ENCODE measurements around the gene PRDM7.
"Not testable (repeated sequence)": the region's sequence is repeated elsewhere in the genome, so short reads cannot be mapped to it uniquely, and the experiment has no call there.

PRDM7 gene

DNA sequence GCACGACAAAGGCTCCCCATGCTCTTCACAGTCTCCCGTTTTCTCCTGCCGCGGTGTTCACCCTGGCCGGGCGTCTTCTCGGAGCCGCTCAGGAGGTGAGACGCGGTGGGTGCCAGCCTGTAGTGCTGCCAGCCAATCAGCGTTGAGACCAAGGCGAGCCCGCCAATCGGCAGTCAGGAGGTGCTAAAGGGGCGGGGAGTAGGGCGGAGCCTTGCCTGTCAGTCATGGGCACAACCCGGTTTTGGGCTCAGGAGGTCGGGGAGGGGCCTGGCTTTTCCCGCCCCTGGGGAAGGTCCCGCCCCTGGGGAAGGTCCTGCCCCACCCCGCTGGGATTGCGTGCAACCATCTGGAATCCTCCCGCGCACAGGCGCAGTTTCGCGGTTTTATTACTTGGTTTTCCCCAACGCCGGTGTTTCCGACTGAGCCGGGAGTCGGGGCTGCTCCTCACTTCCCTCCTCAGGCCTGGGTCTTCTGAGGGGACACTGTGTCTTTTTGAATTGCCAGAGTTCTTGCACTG, at the start of gene PRDM7:
PRDM7 (minus strand) TSS at position 92 of the 517 bp plus-strand sequence. CDS start 1,421 bp downstream, outside the sequence.
- peak; percentile 24 for DNase-seq

DNA sequence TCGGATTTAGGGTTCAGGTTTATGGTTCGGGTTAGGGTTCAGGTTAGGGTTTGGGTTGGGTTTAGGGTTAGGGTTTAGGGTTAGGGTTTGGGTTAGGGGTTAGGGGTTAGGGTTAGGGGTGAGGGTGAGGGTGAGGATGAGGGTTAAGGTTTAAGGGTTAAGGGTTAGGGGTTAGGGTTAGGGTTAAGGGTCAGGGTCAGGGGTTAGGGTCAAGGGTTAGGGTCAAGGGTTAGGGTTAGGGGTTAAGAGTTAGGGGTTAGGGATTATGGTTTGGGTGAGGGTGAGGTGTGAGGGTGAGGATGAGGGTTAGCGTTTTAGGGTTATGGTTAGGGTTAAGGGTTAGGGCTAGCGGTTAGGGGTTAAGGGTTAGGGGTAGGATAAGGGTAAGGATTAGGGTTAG, 44.7 kb upstream of the PRDM7 start:
- not testable (repeated sequence) for DNase-seq

DNA sequence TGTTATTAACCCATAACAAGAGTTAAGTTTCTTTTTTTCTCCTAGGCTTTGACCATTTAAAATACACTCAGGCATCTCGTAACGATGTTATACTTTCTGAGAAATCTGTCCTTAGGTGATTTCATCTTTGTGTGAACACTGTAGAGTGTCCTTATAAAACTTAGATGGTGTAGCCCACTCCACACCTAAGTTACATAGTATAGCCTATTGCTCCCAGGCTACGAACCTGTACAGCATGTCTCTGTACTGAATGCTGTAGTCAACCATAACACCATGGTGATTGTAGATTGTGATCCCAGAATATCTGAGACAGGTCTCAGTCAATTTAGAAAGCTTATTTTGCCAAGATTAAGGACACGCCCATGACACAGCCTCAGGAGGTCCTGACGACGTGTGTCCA, 30.5 kb upstream of the PRDM7 start:
- DNase-seq = not testable (repeated sequence)

DNA sequence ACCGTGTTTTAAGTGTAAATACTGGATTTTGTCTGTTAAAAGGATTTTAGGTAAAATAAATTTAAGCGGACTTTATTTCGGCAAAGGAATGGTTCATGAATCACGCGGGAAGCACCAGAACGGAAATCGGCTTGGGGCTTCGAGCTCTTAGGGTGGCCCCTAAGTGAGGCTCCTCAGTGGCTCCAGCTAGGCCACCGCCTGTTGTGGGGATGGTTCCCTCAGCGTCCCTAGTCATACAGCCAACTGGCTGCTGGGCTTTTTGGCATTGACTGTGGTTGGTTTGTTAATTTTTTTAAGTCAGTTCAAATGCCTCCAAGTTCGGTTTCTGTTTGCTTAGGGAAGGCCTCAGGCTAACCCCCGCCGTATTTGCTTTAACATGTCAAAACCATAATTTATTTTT, 29.9 kb upstream of the PRDM7 start:
- DNase-seq = not testable (repeated sequence)

DNA sequence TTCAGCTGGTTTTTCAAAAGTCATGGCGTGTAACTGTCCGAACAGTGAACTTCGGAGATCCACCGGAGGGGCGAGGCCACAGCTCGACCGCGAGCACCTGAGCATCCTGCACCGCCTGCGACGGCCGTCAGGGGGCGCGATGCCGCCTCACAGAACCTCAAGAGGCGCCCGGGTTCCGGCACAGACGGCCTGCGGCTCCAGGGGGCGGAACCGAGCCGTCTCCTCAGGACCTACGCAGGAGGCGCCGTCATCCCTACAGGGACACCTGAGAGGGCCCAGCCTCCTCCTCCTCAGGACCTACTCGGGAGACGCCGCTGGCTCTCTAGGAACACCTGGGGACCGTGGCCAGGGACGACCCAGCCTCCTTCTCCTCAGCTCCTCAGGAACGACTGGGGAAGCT, 29.1 kb upstream of the PRDM7 start:
- not testable (repeated sequence) for DNase-seq

DNA sequence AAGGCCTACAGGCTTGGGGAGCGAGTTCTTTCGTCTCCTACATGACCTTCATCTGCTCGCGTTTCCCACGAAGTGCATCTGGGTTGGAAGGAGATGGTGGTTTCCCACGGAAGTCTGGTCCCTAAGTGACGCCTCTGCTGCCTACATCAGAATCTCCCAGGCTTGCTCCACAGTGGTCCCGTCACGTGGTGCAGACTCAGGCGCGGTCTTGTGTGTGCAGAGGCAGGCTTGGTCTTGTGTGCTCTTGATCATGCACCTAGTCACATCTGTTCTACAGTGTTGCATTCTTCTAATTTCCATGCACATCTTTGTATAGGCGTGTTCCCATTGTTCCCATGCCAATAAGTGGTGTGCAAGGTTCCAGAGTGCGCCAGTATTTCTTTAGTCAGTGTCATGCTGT, 27.6 kb upstream of the PRDM7 start:
- not testable (repeated sequence) for DNase-seq

DNA sequence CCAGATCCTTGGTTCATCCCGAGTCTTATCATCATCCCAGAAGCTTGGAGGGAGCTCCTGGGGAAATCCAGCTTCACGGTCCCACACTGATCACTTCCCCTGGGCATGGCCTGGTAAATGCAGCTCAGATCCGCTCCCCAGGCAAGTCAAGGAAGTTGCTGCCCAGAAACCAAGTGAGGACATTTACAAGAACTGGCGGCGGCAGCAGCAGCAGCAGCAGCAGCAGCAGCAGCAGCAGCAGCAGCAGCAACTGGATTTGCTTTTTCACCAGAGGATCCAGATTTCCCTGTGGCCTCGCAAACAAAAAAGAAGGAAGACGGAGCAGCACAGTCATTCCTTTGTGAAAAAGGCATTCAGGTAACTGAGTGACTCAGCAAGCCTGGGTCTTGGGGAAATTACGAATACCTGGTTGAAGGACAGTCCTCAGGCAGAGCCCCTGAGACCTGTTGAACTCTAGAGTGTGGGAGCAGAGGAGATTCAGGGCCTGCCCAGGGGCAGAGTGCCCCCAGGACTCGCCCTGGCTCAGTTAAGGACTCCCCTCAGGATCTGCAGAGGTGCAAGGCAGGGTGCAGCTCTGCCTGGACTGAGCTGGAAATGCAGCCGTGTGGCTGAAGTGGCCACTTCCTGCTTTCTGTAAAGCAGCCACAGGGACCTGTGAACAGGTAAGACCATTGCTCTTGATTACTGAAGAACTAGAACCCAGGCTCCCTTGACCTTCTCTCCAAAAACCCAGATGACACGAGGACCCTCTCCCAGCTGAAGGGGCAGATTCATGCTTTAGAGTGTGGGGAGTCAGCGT, 25.2 kb upstream of the PRDM7 start:
- not testable (repeated sequence) for DNase-seq

DNA sequence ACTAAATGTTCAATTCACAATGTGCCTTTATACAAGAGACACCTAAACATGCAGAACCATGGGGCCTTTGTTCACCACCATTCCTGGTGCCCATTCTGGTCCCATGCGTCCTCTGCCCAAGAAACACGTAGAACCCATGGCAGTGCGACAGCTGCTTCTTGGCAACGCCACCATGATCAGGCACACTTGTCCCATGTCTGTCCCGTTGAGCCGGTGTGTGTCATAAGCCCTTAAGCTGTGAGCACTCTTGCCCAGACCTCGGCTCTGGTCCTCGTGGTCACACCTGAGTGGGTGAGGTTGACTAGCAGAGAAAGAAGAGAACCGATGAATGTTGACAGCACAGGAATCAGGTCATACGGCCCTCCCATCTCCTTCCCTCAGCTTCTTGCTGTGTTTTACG, 24.2 kb upstream of the PRDM7 start:
- not testable (repeated sequence) for DNase-seq

DNA sequence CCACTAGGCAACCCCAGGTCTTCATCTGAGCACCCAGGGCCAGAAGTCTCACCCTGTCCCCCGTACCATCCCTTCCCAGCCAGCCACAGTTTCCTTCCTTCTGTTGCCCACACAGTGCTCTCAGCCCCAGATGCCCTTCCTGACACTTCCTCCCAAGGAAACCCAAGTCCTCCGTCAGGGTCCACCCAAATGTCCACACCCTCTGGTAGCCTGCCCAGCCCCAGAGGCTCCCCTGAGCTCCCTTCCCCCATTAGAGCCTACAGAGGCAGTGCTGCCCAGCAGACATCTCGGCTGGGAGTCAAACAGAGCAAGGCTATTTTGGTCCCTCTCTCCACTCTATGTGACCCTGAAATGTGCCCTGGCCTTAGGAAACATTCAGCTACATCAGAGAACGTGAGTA, 23.7 kb upstream of the PRDM7 start:
- not testable (repeated sequence) for DNase-seq

DNA sequence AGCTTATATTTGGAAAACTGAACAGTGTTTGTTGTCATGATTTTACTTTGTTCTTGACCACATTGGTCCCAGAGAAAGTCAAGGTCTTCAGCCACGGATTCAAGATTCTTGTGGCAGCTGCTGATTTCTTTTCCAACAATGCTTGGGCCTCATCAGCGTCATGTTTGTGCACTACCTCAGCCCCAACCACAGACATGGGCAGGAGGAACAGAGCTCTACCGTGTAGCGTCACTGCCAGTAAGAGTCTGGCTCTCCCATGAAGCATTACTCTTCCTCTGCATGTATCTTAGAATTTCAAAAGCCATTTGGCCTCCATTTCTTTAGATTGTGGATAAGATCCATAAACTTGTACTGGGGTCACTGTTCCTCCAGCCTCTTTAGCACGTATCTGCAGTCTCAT, 23.1 kb upstream of the PRDM7 start:
- not testable (repeated sequence) for DNase-seq

DNA sequence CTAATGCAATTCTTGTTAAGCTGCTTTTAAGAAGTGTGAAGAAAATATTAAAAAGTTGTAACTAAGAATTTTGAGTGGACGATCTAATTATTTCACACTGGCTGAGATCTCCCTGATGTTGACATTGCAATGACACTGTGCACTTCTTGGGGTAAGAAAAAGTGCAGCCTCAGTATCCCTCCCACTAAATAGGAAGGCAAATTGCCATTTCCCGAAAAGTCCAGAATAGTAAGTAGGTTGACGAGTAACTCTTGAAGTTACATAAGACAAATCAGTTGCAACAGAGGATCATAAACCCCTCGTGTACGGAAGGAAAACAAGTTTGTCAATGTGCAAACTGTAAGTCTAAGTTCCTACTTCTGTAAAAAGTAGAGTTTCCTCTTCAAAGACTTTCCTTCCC, 21.8 kb upstream of the PRDM7 start:
- DNase-seq = not testable (repeated sequence)

DNA sequence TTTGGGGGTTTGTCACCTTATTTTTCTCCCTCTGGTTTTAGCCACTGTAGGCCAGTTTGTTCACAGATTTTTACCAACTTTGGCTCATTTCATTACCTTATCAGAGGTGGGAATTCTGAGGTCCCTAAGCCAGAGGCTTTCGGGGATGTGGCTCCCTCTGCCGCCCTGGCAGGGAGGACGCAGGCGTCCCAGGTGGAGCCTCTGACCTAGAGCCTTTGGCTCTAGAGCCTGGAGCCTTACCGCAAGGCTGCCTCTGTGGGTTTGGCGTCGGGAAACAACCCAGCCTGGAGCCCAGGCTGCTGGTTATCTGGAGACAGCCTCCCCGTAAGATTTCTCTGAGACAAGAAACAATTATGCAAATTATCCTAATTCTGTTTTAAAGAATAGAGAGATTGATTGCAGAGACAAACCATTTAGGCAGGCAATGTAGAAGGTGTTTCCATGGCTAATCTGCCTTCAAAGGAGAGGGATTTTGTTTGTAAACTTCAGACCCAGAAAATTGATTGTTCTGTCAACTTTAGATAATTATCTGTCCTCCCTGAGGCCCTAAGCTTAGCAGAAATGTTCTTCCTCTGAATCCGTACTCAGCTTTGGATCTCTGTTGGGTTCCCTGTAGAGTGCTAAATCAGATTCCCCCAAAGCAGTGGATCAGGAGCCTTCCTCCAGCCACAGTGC, 20.0 kb upstream of the PRDM7 start:
- DNase-seq = not testable (repeated sequence)

DNA sequence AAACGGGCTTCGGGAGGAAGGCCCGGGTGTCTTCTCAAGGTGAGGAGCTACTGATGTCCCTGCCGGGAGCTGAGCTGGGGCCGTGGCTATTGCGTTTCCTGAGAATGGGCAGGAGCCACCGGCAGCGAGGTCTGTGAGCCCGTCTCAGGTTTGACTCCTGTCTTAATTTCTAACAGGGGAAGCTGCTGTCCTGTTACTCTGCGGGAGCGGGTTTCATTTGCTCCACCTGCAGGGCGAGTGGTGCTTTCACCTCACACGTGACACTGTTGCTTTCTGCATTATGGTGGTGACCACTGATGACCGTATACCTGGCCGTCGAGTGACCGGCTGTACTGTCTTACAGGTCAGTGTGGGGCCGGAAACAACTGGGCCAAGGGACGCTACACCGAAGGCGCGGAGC, 17.7 kb upstream of the PRDM7 start:
- DNase-seq = not testable (repeated sequence)

DNA sequence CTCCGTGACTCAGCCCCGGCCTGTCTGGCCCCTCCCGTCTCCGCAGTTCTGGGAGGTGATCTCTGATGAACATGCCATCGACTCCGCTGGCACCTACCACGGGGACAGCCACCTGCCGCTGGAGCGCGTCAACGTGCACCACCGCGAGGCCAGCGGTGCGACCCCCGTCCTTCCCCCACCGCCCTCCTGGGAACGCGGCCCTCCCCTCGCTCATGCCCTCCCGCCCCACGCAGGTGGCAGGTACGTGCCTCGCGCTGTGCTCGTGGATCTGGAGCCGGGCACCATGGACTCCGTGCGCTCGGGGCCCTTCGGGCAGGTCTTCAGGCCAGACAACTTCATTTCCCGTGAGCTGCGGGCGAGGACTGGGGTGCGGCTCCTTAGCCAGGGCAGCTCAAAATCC, 17.2 kb upstream of the PRDM7 start:
- not testable (repeated sequence) for DNase-seq

DNA sequence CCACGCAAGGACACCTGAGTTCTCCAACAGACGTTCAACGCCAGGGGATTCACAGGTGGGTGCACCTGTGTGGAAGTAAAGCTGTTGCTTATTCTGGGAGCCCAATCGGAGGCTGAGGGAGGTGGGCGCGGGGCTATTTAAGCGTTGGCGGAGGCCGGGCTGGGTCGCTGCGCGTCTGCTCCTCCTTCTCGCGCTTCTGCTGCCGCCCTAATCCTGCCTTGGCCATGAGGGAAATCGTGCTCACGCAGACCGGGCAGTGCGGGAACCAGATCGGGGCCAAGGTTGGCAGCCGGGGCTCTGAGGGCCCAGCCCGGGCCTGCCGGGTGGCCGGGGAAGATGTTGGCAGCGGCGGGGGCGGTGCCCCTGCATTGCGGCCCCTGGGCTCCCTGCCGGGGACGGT, 16.7 kb upstream of the PRDM7 start:
- DNase-seq = not testable (repeated sequence)

DNA sequence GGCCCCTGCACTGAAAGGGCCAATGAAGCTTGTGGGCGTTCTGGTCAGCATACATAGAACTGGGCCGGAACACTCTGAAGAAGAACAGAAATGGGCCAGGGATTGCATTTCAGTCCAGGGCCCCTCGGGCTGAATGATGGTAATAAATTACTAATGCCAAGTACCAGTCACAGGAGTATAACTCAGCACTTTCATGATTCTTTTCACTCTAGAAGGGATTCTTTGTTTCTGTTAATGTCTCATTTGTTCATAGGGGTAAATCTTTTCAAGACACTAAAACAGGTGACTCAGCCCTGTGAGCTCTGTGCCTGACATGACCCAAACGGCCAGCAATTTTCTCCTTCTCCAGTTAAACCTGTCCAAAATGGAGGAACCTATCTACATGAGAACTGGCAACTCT, 15.7 kb upstream of the PRDM7 start:
- not testable (repeated sequence) for DNase-seq

DNA sequence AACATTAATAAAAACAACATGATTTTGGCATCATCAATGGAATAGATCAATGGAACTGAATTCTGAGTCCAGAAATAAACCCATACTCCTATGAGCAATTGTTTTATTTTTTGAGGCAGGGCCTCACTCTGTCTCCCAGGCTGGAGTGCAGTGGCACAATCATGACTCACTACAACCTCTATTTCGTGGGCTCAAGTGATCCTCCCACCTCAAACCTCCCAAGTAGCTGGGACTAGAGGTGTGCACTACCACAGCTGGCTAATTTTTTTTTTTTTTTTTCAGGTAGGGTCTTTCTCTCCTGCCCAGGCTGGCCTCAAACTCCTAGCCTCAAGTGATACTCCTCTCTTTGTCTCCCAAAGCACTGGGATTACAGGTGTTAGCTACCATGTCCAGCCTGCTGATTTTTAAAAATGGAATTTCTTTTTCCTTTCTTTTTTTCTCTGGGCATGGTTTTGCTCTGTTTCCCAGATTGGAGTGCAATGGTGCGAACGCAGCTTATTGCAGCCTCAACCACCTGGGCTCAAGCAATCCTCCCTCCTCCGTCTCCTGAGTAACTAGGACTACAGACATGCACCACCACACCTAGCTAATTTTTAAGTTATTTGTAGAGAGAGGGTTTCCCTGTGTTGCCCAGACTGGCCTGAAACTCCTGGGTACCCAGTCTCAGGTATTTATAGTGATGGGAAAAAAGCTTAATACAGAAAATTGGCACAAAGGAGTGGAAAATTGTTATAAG, 7.3 kb upstream of the PRDM7 start:
- no peak for DNase-seq

DNA sequence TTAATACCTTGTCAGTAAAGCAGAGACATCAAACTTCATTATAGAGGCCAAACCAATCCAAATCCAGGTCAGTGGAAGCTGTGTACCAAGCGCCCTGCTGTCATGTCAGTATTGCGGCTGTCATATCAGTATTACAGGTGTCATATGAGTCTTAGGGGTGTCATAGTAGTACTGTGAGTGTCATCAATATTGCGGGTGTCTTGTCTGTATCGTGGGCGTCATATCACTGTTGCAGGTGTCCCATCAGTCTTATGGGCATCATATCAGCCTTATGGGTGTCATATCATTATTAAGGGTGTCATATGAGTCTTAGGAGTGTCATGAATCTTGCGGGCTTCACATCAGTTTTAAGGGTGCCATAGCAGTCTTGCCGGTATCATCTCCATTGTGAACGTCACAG, 6.0 kb upstream of the PRDM7 start:
- no peak for DNase-seq

DNA sequence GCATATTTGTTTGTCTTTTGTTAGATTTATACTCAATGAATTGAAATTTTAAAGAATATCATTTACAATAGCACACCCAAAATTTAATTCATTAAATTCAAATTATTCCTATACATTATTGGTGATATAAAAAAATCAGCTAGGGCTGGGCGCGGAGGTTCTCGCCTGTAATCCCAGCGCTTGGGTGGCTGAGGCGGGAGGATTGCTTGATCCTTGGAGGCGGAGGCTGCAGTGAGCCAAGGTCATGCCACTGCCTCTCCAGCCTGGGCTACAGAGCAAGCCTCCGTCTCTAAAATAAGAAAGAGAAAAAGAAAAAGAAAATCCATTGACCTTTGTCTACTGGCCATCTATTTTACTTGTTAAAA, 4.5 kb upstream of the PRDM7 start:
- DNase-seq = no peak

DNA sequence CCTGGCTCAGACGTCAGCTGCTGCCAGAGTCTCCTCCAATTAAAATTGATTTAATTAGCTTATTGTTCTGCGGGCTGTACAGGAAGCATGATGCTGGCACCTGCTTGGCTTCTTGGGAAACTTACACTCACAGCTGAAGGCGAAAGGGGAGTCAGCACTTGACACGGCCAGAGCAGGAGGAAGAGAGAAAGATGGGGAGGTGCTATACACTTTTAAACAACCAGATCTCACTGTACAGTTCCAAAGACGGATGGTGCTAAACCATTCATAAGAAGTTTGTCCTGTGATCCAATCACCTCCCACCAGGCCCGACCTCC, 1.4 kb upstream of the PRDM7 start:
- DNase-seq = no peak

DNA sequence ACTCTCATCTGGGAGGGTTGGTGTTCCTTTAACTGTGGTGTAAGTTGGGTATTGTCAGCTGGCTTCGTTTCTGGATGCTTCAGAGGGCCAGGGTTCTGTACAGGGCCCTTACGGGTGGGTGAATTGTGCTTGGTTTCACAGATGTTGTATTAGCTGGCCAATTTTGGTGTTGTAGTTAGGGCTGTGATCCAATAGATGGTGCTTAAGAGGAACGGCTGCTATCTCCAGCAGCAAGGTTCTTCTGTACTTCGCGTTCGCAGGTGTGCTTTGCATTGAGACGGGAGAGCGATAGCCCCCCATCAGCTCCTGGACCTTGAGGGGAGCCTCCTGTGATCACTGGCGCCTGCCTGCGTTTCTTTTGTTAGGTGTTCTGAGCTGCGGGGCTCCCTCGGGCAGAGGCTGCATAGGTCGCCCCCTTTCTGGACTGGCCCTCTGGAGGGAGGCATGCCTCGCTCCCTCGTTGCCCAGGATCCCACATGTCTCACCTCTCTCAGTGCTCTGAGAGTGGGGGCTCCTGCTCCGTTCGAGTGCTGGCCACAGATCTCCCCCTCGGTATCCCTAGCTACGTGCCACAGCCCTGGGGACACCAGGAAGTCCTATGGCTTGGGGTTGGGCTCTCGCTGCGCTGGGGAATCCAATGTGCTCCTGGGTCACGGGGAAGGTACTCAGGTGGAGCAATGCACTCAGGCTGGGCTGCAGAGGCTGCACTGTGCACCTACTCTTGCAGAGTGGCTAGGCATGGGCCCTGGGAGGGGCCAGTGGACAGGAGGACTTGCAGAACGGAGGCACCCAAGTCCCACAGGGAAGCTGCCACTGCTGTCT, 837 bp upstream of the PRDM7 start:
- no peak for DNase-seq

DNA sequence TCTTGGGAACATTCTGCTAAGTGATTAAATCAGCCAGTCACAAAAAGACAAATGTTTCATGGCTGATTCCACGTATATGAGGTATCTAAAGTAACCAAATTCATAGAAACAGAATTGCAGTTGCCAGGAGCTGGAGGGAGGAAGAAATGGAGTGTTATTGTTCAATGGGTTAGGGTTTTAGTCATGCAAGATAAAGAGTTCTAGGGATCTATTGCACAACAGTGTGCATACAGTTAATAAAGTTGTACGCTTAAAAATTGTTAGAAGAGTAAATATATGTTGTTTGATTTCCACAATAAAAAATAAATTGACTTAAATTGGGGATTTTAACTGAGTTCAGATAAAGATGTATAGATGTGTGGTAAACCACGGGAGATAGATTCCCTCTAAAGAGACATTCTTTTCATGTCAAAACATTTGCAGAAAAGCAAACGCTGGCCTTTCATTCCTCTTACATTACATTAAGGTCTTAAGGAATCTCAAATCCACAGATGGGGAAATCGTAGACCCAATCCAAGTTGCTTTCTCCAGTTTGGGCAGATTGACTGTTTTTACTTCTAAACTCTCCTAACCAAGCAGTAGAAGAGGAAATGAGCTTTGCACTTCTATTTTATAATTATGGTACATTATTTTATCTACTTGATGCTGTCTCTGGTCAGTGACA, 4.6 kb downstream of the PRDM7 start:
- DNase-seq = no peak

Measured in NCI-H510A treated with DMSO at 0.1 percent for 48 hours (cell line).